ENCODE results near the gene WDFY3.

The WDFY3 gene

GRCh38 chr4:84631573-84631972, 334.9 kb downstream of the WDFY3 start:
- DNase-seq, result no peak

- DNase-seq, result no peak
These were observed 339.8 kb downstream of the WDFY3 start for GRCh38 chr4:84626673-84627072.

- no peak for DNase-seq
These were observed 342.8 kb downstream of the WDFY3 start for GRCh38 chr4:84623661-84624060.

GRCh38 chr4:84622959-84623358, 343.5 kb downstream of the WDFY3 start:
- no peak for DNase-seq

Measured in nucleus accumbens (tissue), 56 donors.